GM21619 (cell line): ENCODE measurements around the gene FRMD4A.
"Not testable (repeated sequence)": the region's sequence is repeated elsewhere in the genome, so short reads cannot be mapped to it uniquely, and the experiment has no call there.

Source experiments
- ATAC-seq: cut with Tn5 transposase; IDR thresholded peaks from one replicate; pipeline ENCODE4 v1.9.1; 2021; ENCODE audit not compliant: unreplicated experiment

FRMD4A gene

GRCh38 chr10:14063531-14064285 is 267.0 kb downstream of the FRMD4A start:
- no peak for ATAC-seq

- ATAC-seq: no peak
Measured at GRCh38 chr10:14062528-14063260, 268.0 kb downstream of the FRMD4A start.

- no peak for ATAC-seq
Measured at GRCh38 chr10:14060320-14061070, 270.2 kb downstream of the FRMD4A start.

GRCh38 chr10:14056610-14057332 is 274.0 kb downstream of the FRMD4A start:
- no peak for ATAC-seq

- no peak for ATAC-seq
Measured at GRCh38 chr10:14052931-14053330, 277.8 kb downstream of the FRMD4A start.

GRCh38 chr10:14050598-14050997 is 280.1 kb downstream of the FRMD4A start:
- ATAC-seq: no peak

GRCh38 chr10:14048930-14049613 is 281.7 kb downstream of the FRMD4A start:
- ATAC-seq: no peak

GRCh38 chr10:14047431-14047830 is 283.3 kb downstream of the FRMD4A start:
- ATAC-seq: no peak

- ATAC-seq: not testable (repeated sequence)
Measured at GRCh38 chr10:14042051-14042450, 288.7 kb downstream of the FRMD4A start.

- no peak for ATAC-seq
Measured at GRCh38 chr10:14040787-14041631, 289.7 kb downstream of the FRMD4A start.

GRCh38 chr10:14039968-14040668 is 290.6 kb downstream of the FRMD4A start:
- no peak for ATAC-seq

- ATAC-seq: no peak
Measured at GRCh38 chr10:14036233-14036632, 294.5 kb downstream of the FRMD4A start.

GRCh38 chr10:14035506-14035905 is 295.2 kb downstream of the FRMD4A start:
- no peak for ATAC-seq

- ATAC-seq: no peak
Measured at GRCh38 chr10:14032406-14032998, 298.2 kb downstream of the FRMD4A start.

GRCh38 chr10:14026325-14026724 is 304.4 kb downstream of the FRMD4A start:
- ATAC-seq: no peak

GRCh38 chr10:14025283-14026189 is 305.2 kb downstream of the FRMD4A start:
- no peak for ATAC-seq
